HG03354 (cell line): ENCODE data around the gene GPR62.

Experiments used
- ATAC-seq: cut with Tn5 transposase; IDR thresholded peaks from one replicate; pipeline ENCODE4 v1.9.1; 2021; ENCODE audit warnings: mild to moderate bottlenecking; ENCODE audit not compliant: unreplicated experiment, poor library complexity, severe bottlenecking

Gene GPR62

GRCh38 chr3:51968170-51968775 is 13.1 kb downstream of the GPR62 start:
- no peak for ATAC-seq

- ATAC-seq = no peak
These were observed 13.9 kb downstream of the GPR62 start for GRCh38 chr3:51968883-51969678.

- ATAC-seq = no peak
These were observed 14.7 kb downstream of the GPR62 start for GRCh38 chr3:51969841-51970240.

- ATAC-seq = no peak
These were observed 15.6 kb downstream of the GPR62 start for GRCh38 chr3:51970606-51971300.

- ATAC-seq = no peak
These were observed 16.2 kb downstream of the GPR62 start for GRCh38 chr3:51971350-51971749.

- ATAC-seq = peak; percentile 22
These were observed 19.2 kb downstream of the GPR62 start for GRCh38 chr3:51974277-51974962.

- ATAC-seq = peak; percentile 58
These were observed 20.0 kb downstream of the GPR62 start, which contains the start of gene ABHD14A for GRCh38 chr3:51974963-51975851. Gene ABHD14A, plus strand, starts transcription at chr3:51975064. Its CDS starts 72 bp downstream, at chr3:51975136.

- no peak for ATAC-seq
These were observed 20.8 kb downstream of the GPR62 start for GRCh38 chr3:51975852-51976549.

- ATAC-seq = no peak
These were observed 22.4 kb downstream of the GPR62 start for GRCh38 chr3:51977446-51978142.

- ATAC-seq = no peak
These were observed 22.9 kb downstream of the GPR62 start for GRCh38 chr3:51978143-51978502.

- no peak for ATAC-seq
These were observed 25.1 kb downstream of the GPR62 start for GRCh38 chr3:51980253-51980652.

GRCh38 chr3:51982352-51982837 is 27.2 kb downstream of the GPR62 start:
- ATAC-seq = peak; percentile 64

- peak; percentile 74 for ATAC-seq
These were observed 27.8 kb downstream of the GPR62 start, which contains the start of gene ACY1 for GRCh38 chr3:51982838-51983577. Gene ACY1, plus strand, starts transcription at chr3:51983535. Its CDS starts 530 bp downstream, at chr3:51984065.

GRCh38 chr3:51983578-51984268 is 28.5 kb downstream of the GPR62 start:
- ATAC-seq = no peak

- no peak for ATAC-seq
These were observed 29.1 kb downstream of the GPR62 start for GRCh38 chr3:51984269-51984647.

GRCh38 chr3:51985063-51985462 is 29.9 kb downstream of the GPR62 start:
- ATAC-seq = no peak
